ENCODE data around the gene PCOLCE2.

PCOLCE2 gene

DNA sequence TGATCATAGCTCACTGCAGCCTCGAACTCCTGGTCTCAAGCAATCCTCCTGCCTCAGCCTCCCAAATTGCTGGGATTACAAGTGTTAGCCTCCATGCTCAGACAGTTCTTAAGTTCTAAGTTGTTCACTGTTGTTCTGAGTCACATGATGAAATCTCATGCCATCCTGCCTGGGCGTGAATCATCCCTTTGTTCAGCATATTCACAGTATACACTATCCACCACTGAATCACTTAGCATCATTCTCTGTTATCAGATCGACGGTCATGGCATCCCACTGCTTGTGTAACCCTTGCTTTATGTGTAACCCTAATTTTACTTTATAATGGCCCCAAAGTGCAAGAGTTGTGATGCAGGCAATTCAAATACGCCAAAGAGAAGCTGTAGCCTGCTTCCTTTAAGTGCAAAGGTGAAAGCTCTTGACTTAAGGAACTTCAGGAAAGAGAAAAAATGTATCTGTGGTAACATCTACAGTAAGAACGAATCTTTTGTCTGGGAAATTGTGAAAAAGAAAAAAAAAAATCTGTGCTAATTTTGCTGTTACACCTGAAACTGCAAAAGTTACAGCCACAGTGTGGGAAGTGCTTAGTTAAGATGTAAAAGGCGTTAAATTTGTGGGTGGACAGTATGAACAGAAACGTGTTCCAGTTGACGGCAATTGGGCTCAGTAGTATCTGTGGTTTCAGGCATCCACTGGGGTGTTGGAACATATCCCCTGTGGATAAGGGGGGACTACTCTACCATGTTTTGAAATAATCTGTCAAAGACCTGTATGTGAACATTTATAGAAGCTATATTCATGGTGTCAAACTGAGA lies 80.6 kb downstream of the PCOLCE2 start:
- no peak for DNase-seq

- DNase-seq = no peak
Measured at GRCh38 chr3:142802891-142803290, 86.0 kb downstream of the PCOLCE2 start.

DNA sequence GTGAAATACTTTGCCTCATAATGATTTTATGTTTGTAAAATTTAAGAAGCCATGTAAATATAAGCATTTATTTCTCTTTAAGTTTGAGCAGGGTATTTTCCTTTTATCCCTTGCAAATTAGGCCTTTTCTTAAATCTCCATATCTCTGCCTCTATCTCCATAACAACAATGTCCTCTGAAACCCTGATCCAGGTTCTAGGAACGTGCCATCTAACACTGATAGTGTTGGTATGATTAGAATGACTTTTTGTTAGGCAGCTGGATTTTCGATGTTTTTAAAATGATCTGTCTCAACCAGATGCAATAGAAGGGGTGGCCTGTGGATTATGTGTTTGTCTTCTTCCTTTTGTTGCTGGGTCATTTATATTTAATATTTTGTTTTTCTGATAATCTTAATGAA lies 87.1 kb downstream of the PCOLCE2 start:
- DNase-seq = no peak

DNA sequence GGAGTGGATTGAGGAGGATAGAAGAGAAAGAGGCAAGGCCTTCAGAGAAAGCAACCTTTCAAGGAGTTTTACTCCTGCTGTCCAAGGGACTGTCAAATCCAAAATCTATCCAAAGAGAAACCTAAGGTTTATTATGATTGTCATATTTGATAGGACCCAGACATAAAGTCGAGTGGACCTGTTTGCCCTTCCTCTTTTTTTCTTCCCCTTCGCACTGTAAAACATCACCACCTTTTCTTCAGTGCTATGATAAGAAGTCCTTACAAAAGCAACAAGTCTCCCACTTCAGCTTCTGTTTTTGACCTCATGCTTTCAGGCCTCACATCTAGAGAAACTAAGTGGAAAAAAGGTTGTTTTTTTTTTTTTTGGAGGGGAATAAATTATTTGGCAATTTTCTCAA lies 92.1 kb downstream of the PCOLCE2 start:
- no peak for DNase-seq

DNA sequence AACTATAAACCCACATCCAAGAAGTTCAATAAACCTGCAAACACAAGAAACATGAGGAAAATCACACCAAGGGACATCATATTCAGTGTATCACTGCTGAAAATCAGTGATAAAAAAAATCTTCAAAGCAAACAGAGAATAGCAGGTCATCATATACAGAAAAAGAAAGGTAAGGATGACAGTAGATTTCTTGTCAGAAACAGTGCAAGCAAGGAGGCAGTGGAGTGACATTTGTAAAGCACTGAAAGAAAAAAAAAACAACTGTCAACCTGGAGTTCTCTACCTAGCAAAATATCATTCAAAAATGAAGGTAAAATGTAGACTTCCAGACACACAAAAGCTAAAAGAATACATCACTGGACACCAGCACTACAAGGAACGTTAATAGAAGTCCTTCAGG lies 93.6 kb downstream of the PCOLCE2 start:
- no peak for DNase-seq

DNA sequence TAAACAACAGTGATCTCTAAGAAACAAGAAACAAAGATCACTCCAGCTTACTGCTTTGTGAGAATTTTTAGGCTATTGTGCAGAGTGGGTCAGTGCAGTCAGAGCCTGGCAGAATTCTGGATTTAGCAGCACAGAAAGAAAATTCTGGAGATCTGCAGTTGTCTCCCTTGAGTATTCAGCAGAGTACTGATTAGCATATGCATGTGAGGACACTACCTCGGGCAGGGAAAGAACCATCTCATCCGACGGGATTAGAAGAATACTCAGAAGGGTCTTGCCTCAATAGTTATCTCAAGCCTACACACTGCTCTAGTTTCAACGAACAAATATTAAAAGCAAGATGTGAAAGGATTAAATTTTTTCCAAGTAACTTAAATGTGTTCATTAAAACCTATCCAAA lies 94.4 kb downstream of the PCOLCE2 start:
- DNase-seq = no peak

DNA sequence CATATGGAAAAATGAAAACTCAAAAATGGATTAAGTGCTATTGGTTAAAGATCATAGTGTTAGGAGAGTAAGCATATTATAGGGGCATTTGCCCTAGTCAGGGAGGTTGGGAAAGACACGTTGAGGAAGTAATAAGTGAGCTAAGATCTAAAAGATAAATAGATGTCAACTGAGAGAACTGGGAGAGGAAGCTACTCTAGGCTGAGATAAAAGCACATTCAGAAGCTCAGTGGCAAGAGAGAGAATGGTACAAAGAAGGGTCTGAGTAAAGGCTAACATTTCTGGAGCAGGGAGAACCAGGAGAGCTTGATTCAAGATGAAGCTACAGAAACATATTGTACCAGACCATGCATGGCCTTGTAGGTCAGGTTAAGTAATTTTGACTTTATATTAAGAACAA lies 101.2 kb downstream of the PCOLCE2 start:
- DNase-seq = no peak

- no peak for DNase-seq
Measured at GRCh38 chr3:142785996-142786395, 102.9 kb downstream of the PCOLCE2 start.

GRCh38 chr3:142784228-142784627 lies 104.7 kb downstream of the PCOLCE2 start:
- no peak for DNase-seq

GRCh38 chr3:142782616-142783015 lies 106.3 kb downstream of the PCOLCE2 start:
- DNase-seq = no peak

DNA sequence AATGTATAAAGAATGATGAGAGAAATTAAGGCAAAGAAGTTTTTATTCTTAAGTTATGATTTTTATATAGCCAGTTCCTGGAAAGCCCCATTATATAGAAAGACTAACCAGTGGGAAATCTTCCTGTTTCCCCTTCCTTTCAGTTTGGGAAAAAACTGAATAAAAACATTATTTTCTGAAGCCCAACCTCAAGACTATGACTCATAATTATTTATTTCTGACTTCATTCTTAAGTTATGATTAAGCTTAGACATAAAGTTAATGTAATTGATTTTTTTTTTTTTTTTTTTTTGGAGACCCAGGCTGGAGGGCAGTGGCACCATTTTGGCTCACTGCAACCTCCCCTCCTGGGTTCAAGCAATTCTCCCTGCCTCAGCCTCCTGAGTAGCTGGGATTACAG lies 109.3 kb downstream of the PCOLCE2 start:
- DNase-seq = no peak

DNA sequence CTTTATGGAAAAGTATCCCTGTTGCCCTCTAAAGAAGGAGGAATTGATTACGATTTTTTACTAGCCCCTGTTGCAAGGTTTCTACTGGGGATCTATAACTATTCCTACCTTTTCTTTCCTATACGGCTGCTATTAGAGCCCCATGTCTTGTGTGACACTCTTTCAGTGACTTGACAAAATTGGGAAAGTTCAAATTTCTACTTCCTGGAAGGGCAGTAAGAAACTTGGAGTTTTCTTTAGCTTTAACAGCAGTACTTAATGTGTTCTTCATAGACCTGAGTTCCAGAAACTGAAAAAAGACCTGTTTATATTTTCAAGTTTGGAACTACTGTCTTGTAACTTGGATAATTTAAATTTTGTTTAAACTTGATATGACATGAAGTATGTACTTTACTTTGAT lies 110.3 kb downstream of the PCOLCE2 start:
- no peak for DNase-seq

DNA sequence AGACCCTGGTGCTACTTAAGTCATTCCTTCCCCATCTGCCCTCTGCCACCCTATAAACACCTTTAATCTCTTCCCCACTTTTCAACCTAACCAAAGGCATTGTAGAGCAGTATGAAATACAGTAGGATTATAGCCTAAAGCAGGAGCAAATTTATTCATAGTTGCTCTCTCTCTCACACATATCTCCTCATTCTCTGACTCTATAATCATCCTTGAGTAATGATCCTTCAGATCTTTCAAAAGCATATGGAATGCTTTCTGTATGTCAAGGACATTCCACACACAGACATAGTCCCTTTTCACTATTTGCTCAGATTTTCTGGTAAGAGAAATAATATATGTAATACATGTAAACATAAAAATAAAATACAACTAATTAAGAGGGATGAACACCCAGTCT lies 111.0 kb downstream of the PCOLCE2 start:
- DNase-seq = no peak

DNA sequence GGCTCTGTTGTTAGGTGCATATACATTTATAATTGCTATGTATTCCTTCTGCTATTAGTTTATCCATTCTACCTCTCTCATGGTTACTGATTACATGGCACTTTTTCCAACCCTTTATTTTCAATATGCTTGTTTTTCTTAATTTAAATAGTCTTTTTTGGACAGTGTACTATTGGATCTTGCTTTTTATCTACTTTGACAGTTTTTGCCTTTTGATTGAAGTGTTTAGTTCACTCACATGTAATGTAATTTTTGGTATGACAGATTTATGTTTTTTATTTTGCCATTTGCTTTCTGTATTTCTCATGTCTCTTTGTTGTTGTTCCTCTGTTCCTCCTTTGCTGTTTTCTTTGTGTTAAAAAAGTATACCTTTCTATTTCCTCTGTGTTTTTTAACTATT lies 120.5 kb downstream of the PCOLCE2 start:
- no peak for DNase-seq

Data from NCI-H69 (cell line).